HuH-7 (cell line): ENCODE measurements around the gene RSRC1.
A peak's percentile ranks its signal among the peaks of the same experiment; 100 is the strongest.
"Not testable (repeated sequence)": the region's sequence is repeated elsewhere in the genome, so short reads cannot be mapped to it uniquely, and the experiment has no call there.

Source experiments
- DNase-seq: peaks from one replicate; pipeline ENCODE4 v3.0.0; 2011; ENCODE audit warnings: low spot score

The RSRC1 gene

DNA sequence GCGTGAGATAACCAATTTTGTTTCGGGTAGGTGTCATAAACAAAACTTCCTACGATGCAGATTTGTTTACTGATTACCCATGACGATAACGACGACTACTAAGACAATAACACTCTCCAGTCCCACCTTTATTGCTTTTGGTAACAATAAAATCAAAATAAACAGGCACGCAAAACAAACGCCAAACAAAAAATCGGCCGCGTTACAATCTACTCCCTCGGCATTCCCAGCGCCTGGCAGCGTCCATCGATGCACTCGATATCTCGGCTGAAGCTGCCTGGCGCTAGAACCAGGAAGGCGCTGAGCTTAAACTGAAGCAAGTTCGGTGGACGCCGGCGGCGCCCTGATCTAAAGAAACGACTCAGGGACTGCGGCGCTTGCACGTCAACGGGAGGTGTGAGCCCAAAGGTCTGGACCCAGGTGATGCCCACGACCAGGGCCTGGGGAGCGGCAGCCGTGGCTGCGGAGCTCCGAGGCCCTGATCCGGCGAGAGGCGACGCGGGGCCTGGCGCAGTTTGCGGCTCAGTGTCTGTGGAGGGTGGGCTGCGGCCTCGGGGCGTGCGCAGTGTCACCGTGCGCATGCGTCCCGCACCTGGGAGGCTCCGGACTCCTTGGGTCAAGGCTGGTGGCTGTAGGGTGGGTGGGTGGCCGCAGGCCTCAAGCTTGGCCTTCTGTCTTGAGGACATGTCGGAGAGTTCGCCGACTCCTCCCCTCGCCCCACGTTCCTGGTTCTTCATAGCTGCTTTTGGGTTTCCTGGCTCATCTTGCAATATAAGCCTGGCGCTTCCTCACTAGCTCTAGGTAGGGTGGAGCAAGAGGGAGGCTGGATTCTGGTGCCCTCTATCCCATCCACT is at the start of gene RSRC1:
TSS of gene RSRC1 (plus strand) at position 286 of the 854 bp plus-strand sequence. CDS start 12,016 bp downstream, outside the sequence.
- peak; percentile 74 for DNase-seq

DNA sequence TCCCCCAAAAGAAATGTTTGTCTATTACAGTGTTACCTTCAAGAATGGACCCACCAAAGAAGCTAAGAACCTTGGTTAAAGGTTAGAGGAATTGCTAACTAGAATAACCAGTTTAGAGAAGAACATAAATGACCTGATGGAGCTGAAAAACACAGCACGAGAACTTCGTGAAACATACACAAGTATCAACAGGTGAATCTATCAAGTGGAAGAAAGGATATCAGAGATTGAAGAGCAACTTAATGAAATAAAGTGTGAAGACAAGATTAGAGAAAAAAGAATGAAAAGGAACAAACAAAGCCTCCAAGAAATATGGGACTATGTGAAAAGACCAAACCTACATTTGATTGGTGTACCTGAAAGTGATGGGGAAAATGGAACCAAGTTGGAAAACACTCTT is 44.3 kb upstream of the RSRC1 start:
- DNase-seq: not testable (repeated sequence)

- DNase-seq: no peak
Measured at GRCh38 chr3:158072790-158073189, 37.1 kb upstream of the RSRC1 start.

DNA sequence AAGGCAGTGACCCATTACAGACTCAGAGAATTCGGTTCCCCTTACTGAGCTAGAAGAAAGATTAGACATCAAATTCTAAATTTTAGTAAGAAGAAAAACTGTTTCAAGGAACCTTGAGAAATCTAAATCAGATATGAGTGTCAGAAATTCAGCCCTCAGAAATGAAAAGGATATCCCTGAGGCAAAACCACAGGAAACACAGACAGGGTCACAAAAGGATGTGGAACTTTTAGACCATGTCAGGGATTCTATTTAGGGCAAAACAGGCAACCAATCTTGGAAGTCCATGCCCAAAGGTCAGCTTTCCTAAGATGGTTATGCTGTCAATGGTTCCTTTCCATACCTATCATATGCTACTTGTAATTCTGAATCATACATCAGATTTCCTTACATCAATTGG is 35.3 kb upstream of the RSRC1 start:
- no peak for DNase-seq

DNA sequence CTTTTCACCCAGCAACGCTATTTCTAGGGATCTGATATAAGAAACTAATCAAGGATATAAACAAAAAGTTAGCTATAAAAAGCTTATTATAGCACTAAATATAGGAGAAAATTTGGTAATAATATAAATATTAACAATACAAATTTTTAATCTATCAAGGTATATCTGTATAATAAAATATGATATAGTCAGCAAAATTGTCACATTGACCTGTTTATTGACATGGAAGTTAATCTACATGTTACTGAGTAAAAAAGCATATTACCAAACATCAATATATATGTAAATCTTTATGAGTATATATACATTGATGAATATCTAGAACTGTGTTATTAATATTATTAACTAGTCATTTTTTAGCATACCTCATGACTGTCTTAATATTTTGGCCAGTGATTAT is 30.3 kb upstream of the RSRC1 start:
- no peak for DNase-seq

DNA sequence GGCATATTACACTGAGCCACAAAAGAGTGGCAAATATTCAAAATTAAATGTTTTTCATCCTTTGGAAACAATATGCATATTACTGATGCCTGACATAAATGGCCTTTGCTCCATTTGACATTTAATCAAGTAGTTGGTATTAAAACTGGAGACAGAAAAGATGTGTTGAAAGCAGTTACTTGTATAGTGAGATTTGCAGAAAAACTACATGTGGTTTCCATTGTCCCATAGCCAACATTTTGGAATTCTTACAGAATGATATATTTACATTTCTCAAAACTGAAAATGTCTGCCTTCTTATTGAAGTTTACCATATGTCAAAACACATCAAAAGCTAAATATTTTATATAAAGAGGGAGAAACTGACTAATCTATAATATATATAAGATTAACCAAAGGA is 25.2 kb upstream of the RSRC1 start:
- no peak for DNase-seq

- no peak for DNase-seq
Measured at GRCh38 chr3:158085358-158085757, 24.5 kb upstream of the RSRC1 start.

DNA sequence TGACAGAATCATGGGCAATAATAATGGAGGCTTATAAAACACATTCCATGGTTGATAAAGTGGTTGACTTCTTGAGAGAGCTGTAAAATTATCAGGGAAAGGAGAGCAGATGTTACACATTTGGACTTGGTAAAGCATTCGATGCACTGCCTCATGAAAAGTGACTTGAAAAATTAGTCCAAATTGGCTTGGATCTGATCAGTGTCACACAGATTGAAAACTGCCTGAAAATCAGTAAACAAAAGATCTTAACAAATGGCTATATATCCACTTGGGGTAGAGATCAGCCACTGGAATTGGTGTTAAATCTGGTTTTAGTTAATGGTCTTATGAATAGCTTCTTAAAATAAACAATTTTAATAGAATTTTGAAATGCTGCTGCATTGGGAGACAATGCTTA is 24.0 kb upstream of the RSRC1 start:
- DNase-seq: no peak

DNA sequence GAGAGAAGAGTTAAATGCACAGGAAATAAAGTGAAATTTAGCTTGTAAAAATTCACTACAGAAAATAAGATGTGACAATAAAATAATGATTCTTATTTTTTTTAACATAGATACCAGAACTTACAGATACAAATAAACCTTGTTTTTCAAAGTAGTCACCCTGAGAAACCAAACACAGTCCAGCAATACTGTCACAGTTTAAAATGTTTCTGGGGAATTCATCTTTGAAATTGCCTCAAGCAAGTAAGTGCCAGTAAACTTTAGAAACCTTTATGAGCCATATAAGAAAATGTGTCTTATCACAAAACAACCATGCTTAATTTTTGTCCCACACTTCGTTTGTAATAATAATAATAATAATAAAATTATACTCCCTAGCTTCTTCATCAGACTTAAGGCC is 23.5 kb upstream of the RSRC1 start:
- DNase-seq: no peak

GRCh38 chr3:158086776-158087175 is 23.1 kb upstream of the RSRC1 start:
- no peak for DNase-seq

DNA sequence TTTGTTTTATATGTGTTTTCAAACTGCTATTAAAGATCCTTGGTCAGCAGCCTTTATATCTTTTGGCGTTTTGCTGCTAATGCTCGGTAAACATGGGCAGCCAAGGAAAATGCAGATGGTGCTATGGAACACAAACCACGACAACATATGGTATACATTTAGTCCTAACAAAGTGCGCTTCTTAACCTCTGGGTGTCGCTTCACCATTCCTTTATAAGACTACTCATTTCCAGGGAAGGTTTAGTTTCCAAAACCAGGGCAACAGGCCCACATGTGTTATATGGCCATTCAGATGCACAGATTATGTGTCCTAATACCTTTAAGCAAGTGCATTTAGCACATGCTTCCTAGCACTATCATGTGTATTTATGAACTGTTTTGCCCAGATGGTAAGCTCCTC is 18.4 kb upstream of the RSRC1 start:
- DNase-seq: no peak

DNA sequence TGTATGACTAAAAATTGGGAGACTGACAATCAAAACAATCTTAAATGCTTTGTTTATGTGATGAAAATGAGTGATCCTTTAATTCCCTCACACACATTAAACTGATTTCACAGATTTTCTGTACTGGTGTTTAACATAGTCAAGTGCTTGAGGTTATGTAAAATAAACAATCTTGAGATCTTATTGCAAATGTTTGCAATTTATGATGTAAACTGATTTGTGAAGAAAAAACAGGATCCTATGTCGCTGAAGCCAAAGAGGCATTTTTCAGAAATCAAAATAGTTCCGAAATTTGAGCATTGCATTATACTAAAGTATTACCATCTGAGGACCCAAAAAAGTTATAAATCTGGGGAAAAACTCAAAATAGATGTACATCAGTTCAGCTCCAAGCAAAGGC is 16.4 kb upstream of the RSRC1 start:
- no peak for DNase-seq

DNA sequence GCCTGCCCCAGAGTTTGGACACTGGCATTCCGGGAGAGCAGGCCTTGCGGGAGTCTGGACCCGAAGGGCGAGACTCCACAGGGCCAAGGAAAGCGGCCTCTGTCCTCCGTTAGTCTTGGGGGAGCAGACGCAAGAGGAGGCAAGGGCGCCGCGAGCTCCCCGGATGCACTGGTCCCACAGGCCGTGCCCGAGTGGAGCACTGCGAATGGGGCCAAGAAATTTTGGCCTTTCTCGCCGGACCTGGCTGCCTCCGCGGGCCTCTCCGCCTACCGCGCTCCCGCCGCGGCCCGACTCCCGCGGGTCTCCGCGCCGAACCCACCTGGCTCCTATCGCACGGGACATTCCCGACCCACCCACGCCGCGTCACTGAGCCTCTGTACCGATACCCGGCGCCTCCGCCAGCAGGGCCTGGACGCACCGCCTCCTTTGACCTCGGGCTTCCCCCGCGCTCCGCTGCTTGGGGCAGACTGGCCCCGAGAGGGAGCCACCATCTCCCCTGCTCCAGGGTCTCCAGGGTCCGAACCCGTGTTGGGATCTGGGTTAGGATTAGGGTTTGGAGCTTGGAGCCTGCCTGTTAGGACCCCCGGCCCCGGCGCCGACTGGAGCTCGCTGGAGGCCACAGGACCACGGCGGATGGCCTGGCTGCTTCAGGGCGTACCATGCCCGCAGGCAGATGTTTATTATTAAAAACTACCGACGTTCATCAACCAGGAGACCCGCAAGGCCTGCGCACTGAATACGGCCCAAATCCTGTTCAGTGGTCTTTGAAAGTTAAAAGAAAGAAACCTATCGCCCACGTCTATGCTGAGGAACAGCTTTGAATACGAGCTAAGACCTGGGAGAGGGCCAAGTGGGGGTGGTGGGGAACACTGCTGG is 15.4 kb upstream of the RSRC1 start:
- no peak for DNase-seq

GRCh38 chr3:158095111-158095813 is 14.6 kb upstream of the RSRC1 start:
- no peak for DNase-seq

GRCh38 chr3:158095814-158096704 is 13.8 kb upstream of the RSRC1 start:
- no peak for DNase-seq

GRCh38 chr3:158097081-158097592 is 12.8 kb upstream of the RSRC1 start:
- DNase-seq: no peak

DNA sequence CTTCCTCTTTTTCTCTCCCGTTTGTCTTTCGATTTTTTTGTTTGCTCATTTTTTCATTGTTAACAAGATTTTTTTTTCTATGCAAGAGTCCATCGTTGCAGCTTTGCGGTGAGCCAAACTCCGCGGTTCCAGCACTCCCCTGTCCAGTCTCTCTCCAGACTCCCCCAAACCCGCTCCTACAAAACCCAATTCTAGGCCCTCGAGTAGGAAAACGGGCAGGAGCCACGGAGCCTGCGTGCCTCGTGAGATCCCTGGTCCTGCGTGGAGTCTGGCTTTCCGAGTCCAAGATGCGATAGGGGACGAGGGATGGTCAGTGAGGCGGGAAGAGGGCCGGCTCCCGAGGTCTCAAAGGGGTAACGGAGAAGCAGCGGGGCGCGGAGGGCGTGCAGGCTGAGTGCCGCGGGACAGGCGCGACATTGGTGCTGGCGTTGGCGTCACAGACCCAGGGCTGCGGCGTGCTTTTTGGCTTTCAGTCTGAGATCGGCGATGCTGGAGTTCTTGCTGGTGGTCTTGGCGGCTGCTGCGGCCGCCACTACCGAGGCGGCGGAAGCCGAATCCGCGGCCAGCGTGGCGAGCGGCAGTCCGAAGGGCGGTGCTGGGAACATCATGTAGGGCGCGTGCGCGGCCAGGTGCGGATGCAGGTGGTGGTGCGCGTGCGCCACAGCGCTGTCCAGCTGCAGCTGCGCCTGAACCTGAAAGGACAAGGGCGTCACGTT is 12.1 kb upstream of the RSRC1 start:
- peak; percentile 96 for DNase-seq

DNA sequence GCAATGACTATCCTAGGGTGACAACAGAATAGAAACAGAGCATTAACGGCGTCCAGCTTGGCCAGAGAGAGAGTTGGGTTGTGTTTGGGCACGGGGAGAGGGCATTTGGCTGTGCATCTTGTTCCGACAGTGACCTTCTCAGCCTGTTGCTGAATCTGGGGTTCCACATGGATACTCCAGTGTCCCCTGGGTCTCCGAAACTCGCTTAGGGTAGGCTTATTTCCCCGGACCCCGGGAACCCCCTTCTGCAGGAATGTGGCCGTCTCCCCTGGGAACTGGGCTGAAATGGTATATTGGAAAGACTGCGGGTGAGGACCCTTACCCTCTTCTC is 11.6 kb upstream of the RSRC1 start:
- DNase-seq: no peak

GRCh38 chr3:158098834-158099424 is 11.0 kb upstream of the RSRC1 start:
- no peak for DNase-seq

GRCh38 chr3:158100681-158101080 is 9.2 kb upstream of the RSRC1 start:
- DNase-seq: no peak
